Bronchial epithelial cell (primary cell): ENCODE measurements around the gene CX3CR1. TPM values are rescaled to one million over a fixed set of nuclear protein-coding genes. Genes with fewer than 3 reads are reported as not detected.

Source experiments
- DNase-seq: peaks from one replicate; pipeline ENCODE4 v3.0.0-alpha.2; 2010; ENCODE audit warnings: low read depth
- FAIRE-seq: peaks from 2 replicates; lab custom pipeline; 2011; peaks lifted over from hg19 to GRCh38; lab: Jason Lieb, UNC
- H3K27me3 ChIP-seq: 2 replicates; pipeline ENCODE4 v1.5.1; 2011; ENCODE audit warnings: low read length; ENCODE audit not compliant: control insufficient read depth, insufficient read depth
- H3K36me3 ChIP-seq: 2 replicates; pipeline ENCODE4 v1.5.1; 2011; ENCODE audit warnings: low read length; ENCODE audit not compliant: control insufficient read depth, insufficient read depth
- H3K4me3 ChIP-seq: 2 replicates; pipeline ENCODE4 v1.5.1; 2011; ENCODE audit warnings: mild to moderate bottlenecking, low read depth, low read length, control low read depth
- total RNA-seq: library from RNA; depleted of rRNA; stranded (reverse); fragments of >200 nt; gene quantifications from 2 replicates; pipeline ENCODE4 v1.2.1, GENCODE V29; 2014
- TF ChIP-seq, protein P1 (sequence below): IDR thresholded peaks from 2 replicates; pipeline ENCODE4 v1.5.1; 2011; ENCODE audit warnings: mild to moderate bottlenecking, moderate library complexity, low read length, control low read depth, inconsistent platforms; ENCODE audit not compliant: insufficient read depth, severe bottlenecking

Gene CX3CR1, protein sequence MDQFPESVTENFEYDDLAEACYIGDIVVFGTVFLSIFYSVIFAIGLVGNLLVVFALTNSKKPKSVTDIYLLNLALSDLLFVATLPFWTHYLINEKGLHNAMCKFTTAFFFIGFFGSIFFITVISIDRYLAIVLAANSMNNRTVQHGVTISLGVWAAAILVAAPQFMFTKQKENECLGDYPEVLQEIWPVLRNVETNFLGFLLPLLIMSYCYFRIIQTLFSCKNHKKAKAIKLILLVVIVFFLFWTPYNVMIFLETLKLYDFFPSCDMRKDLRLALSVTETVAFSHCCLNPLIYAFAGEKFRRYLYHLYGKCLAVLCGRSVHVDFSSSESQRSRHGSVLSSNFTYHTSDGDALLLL
- not detected in 2 replicates for total RNA-seq

DNA sequence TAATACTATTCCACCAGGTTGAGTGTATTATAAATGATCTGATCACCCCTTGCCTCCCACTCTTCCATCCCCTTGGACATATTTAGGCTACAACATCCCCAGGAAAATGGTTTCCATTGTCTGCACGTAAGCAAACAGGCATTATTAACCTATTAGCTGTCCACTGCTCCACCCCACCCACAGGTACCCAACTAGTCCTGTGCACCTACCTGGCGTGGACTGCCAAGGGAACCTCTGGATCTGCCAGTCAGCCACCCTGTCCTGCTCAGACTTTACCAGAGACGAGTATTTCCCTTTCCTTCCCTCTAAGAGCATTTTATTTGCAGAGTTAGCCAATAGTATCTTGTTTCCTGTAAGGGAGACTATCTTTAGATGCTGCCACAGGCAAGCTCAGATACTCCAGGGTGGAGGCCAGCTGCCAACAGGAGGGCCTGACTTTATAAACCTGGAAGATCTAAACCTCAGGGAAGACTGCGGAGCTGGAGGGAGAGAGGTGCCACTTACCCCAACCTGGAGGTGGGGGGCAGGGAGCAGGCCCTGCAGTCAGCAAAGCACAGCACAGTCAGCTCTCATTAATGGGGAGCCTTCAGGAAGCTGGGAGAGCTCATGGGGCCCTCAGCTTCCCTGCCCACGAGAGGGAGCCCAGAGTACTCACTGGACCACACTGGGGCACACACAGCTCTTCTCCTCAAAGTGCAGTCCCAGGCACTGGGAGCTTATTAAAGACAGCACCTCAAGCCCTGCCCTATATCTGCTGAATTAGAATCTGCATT lies at the start of gene CX3CR1:
CX3CR1 (minus strand) TSS at position 292 of the 773 bp plus-strand sequence. CDS start 13,527 bp downstream, outside the sequence.
- DNase-seq, result no peak
- H3K27me3 ChIP-seq, result peaks cover 3% of the 10 kb centered on the region
- TF ChIP-seq, protein P1, sequence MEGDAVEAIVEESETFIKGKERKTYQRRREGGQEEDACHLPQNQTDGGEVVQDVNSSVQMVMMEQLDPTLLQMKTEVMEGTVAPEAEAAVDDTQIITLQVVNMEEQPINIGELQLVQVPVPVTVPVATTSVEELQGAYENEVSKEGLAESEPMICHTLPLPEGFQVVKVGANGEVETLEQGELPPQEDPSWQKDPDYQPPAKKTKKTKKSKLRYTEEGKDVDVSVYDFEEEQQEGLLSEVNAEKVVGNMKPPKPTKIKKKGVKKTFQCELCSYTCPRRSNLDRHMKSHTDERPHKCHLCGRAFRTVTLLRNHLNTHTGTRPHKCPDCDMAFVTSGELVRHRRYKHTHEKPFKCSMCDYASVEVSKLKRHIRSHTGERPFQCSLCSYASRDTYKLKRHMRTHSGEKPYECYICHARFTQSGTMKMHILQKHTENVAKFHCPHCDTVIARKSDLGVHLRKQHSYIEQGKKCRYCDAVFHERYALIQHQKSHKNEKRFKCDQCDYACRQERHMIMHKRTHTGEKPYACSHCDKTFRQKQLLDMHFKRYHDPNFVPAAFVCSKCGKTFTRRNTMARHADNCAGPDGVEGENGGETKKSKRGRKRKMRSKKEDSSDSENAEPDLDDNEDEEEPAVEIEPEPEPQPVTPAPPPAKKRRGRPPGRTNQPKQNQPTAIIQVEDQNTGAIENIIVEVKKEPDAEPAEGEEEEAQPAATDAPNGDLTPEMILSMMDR, result no peak
- FAIRE-seq, result no peak
- H3K4me3 ChIP-seq, result no peak within 1 kb of the TSS
- H3K36me3 ChIP-seq, result no peaks in the 10 kb centered on the region

DNA sequence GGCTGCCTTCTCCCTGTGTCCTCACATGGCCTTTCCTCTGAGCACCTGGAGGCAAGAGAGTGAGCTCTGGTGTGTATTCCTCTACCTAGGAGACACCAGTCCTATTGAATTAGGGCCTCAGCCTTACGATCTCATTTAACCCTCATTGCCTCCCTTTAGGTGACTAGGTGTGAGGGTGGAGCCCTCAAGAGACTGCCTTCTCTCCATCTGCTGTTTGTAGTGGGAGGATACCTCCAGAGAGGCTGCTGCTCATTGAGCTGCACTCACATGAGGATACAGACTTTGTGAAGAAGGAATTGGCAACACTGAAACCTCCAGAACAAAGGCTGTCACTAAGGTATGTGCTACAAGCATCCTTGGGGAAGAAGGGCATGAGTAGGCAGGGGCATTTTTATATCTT lies 49.7 kb upstream of the CX3CR1 start, which contains the start of gene CCR8:
CCR8 (plus strand) TSS at position 217 of the 400 bp plus-strand sequence. CDS start 2,623 bp downstream, outside the sequence.
- DNase-seq, result no peak
- FAIRE-seq, result peak; percentile 13
- TF ChIP-seq, protein P1, result no peak
- Histone ChIP-seq H3K4me3 (no peak within 1 kb of the TSS), H3K27me3 (no peaks in the 10 kb centered on the region), H3K36me3 (no peaks in the 10 kb centered on the region)

DNA sequence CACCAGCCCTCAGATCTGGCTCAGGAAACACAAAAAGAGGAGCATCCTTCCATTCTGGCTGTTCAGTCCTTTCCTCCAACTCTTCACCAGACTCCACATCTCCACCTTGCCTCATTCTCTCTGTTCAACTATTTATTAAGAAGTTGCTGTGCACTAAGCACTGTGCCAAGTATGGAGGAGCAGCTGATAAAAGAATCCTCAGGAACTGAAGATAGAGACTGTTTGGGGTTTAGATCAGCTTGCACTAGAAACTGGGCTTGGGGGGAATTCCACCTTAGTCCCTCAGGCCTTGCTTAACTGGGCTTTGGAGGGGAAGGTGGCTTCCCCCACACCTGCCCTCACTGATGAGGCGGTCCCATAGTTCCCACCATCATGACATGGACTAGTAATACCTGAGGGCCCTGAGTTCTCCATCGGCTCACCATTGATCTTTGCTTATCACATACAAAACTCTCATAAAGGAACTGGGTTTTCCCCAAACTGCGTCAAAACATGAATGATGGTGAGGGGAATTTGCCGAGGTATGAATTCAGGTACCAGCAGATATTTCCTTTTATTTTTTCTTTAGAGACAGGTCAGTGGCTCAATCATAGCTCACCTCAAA lies 48.0 kb upstream of the CX3CR1 start:
- H3K4me3 ChIP-seq, result no peak overlapping the region
- FAIRE-seq (no peak), DNase-seq (no peak)

DNA sequence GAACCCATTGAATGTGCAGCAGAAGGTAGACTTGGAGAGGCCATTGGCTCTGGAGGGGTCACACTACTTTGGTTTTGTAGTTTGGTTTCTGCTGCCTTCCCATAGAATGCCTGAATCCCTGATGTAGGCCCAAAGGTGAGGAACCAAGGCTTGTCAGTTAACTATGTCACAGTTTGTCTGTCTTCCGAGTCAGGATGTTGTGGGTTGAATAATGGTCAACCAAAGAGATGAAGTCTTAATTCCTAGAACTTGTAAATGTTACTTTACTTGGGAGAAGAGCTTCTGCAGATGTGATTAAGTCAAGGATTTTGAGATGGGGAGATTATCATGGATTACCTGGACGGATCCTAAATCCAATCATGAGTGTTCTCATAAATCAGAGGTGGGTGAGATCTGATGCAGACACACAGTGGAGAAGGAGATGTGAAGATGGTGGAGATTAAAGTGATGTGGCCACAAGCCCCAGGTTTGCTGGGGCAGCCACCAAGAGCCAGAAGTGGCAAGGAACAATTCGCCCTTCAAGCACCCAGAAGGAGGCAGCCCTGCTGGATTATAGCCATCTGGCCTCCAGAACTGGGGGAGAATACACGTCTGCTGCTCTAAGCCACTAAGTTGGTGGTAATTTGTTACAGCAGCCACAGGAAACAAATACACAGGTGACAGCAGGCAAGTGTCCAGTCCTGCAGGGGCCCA lies 47.4 kb upstream of the CX3CR1 start:
- H3K4me3 ChIP-seq, result no peak overlapping the region
- TF ChIP-seq, protein P1, result no peak
- no peak for DNase-seq
- FAIRE-seq, result no peak
- no peaks in the 10 kb centered on the region for H3K27me3 ChIP-seq
- H3K36me3 ChIP-seq, result no peaks in the 10 kb centered on the region

More for the DNA sequence above, 48.0 kb upstream of the CX3CR1 start:
- no peaks in the 10 kb centered on the region for H3K27me3 ChIP-seq
- H3K36me3 ChIP-seq, result no peaks in the 10 kb centered on the region
- TF ChIP-seq, protein P1, result no peak

DNA sequence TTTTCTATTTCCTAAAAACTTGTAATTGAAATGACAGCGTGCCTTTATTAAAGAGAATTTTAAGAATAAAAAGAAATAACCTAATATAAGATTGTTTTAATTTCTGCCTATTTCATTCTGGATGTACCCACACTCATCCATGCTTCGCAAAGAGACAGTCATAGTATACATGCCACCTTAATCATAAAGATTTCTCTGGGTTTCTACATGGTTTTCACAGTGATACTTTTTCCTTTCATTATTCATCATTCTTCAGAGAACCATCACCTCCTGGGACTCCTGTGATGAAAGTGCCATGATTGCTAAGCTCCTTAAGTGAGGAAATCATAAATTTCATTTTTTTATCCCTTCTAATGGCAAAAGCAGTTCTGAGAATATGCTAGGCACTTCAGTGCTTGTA lies 45.4 kb upstream of the CX3CR1 start:
- TF ChIP-seq, protein P1, result no peak
- FAIRE-seq (no peak), DNase-seq (no peak)
- Histone ChIP-seq H3K36me3 (no peaks in the 10 kb centered on the region), H3K4me3 (no peak overlapping the region), H3K27me3 (no peaks in the 10 kb centered on the region)
